Choroid plexus epithelial cell (primary cell): ENCODE data around the gene GPR157.

Experiments used
- DNase-seq: peaks from one replicate; pipeline ENCODE4 v3.0.0-alpha.2; 2010; ENCODE audit warnings: low read depth
- H3K4me3 ChIP-seq: 2 replicates; pipeline ENCODE4 v1.5.1; 2011; ENCODE audit warnings: low read depth, mild to moderate bottlenecking, control low read depth, low read length, moderate library complexity
- TF ChIP-seq, protein P1 (sequence below): conservative IDR thresholded peaks from 2 replicates; pipeline ENCODE4 v1.5.1; 2011; ENCODE audit warnings: low read depth, mild to moderate bottlenecking, control low read depth, inconsistent platforms, low read length, moderate library complexity

GPR157 gene

DNA sequence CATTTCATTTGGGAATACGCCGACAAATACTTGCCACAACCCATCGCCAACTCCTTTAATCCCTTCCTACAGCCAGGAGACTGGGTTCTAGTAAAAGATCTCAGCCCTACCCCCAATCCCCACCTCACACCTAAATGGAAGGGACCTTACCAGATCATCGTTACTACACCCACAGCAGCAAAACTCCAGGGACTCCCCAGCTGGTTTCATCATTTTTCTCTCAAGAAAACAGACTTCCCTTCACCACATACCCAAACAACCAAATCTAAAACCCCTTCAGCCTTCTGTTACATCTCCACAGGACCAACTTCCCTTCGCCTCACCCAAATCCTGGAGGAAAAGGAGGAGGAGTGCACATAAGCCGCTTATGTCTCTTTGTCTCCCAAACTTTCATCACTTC is 35.8 kb downstream of the GPR157 start:
- TF ChIP-seq, protein P1, sequence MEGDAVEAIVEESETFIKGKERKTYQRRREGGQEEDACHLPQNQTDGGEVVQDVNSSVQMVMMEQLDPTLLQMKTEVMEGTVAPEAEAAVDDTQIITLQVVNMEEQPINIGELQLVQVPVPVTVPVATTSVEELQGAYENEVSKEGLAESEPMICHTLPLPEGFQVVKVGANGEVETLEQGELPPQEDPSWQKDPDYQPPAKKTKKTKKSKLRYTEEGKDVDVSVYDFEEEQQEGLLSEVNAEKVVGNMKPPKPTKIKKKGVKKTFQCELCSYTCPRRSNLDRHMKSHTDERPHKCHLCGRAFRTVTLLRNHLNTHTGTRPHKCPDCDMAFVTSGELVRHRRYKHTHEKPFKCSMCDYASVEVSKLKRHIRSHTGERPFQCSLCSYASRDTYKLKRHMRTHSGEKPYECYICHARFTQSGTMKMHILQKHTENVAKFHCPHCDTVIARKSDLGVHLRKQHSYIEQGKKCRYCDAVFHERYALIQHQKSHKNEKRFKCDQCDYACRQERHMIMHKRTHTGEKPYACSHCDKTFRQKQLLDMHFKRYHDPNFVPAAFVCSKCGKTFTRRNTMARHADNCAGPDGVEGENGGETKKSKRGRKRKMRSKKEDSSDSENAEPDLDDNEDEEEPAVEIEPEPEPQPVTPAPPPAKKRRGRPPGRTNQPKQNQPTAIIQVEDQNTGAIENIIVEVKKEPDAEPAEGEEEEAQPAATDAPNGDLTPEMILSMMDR: no peak
- DNase-seq: no peak
- H3K4me3 ChIP-seq: no peak overlapping the region

GRCh38 chr1:9088807-9089206 is 40.1 kb downstream of the GPR157 start:
- DNase-seq: no peak
- H3K4me3 ChIP-seq: no peak overlapping the region
- TF ChIP-seq, protein P1: no peak

DNA sequence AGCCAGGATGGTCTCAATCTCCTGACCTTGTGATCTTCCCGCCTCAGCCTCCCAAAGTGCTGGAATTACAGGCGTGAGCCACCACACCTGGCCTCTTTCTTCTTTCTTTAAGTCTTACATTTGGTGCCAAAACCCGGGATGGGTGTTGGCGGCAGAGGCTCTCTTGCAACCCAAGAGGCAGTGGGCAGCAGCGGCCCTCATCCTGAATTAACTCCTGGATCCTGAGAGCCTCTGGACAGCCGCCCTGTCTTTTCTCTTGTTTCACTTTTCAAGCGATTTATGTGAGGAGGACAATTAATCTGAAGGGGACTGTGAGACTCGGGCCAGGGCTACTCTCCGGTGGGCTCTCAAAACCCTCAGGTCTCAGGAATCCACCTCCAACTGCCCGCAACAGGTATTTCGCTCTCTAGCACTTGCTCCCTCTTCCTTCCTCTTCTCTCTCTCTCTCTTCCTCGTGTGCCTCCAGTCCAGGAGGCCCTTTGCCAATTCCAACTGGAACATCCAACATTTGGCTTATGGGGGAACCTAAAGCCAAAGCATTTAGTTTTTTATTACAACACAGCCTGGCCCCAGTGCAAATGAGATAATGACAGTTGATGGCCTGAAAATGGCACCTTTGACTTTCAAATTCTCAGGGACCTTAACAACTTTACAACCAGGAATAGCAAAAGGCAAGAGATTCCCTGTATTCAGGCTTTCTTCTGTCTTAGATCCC is 41.3 kb downstream of the GPR157 start:
- no peak for DNase-seq
- TF ChIP-seq, protein P1: no peak
- no peak overlapping the region for H3K4me3 ChIP-seq

- H3K4me3 ChIP-seq: no peak overlapping the region
- TF ChIP-seq, protein P1: no peak
- no peak for DNase-seq
Measured at GRCh38 chr1:9086796-9087195, 42.1 kb downstream of the GPR157 start.

- DNase-seq: no peak
- TF ChIP-seq, protein P1: no peak
- H3K4me3 ChIP-seq: no peak overlapping the region
Measured at GRCh38 chr1:9086045-9086444, 42.9 kb downstream of the GPR157 start.

DNA sequence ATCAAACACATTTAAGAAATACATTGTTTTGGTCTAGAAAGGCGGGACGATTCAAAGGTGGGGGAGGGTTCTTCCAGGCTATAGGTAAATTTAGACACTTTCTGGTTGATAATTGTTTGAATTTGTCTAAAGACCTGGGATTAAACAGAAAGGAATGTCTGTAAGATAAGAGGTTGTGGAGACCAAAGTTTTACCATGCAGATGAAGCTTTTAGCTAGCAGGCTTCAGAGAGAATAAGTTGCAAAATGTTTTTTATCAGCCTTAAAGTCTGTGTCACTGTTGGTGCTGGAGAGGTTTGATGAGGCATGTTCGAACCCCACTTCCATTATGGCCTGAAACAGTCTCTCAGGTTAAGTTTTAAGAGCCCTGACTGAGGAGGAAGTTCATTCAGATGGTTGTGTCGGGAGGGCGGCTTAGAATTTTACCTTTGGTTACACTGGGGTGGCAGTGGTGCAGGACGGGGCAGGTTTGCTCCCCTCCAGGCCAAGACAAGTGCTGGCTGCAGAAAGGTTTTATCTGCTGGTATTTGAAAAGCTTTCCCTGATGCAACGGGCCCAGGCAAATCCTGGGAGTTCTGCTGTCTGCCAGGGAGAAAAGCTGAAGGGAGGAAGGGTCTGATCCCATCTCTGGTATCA is 43.5 kb downstream of the GPR157 start:
- DNase-seq: no peak
- H3K4me3 ChIP-seq: no peak overlapping the region
- TF ChIP-seq, protein P1: no peak

- no peak for DNase-seq
- no peak overlapping the region for H3K4me3 ChIP-seq
- TF ChIP-seq, protein P1: no peak
Measured at GRCh38 chr1:9084906-9085305, 44.0 kb downstream of the GPR157 start.
